Endothelial cell of umbilical vein (primary cell): ENCODE results near the gene KSR1. TPM values are rescaled to one million over a fixed set of nuclear protein-coding genes. Genes with fewer than 3 reads are reported as not detected.
A peak's percentile ranks its signal among the peaks of the same experiment; 100 is the strongest.
"Not testable (repeated sequence)": the region's sequence is repeated elsewhere in the genome, so short reads cannot be mapped to it uniquely, and the experiment has no call there.

Experiments used
- BruUV-seq: library from RNA; stranded (reverse); fragments of 400-500 nt; replicated peaks from 2 replicates; lab custom pipeline; 2021; lab: Mats Ljungman, UMichigan
- CTCF ChIA-PET: fragments of 300-600, 350-600 bp; sonication (Branson Sonifier 250); formaldehyde crosslinking; loops from one replicate; lab custom pipeline; 2021; ENCODE audit warnings: antibody characterized with exemption, inconsistent platforms; lab: Charles Lee
- POLR2A ChIA-PET: fragments of 300-600, 350-600 bp; sonication (Branson Sonifier 250); formaldehyde crosslinking; loops from one replicate; lab custom pipeline; 2021; ENCODE audit warnings: antibody characterized with exemption, inconsistent platforms; lab: Charles Lee
- DNase-seq: peaks from one replicate; pipeline ENCODE4 v3.0.0-alpha.2; 2011; ENCODE audit warnings: low read depth, low spot score
- FAIRE-seq: peaks from 2 replicates; lab custom pipeline; 2011; peaks lifted over from hg19 to GRCh38; lab: Jason Lieb, UNC
- H2AFZ ChIP-seq: 2 replicates; pipeline ENCODE4 v1.6.0; 2012; ENCODE audit warnings: low read depth, low read length, control low read depth, inconsistent platforms
- H3K27ac ChIP-seq: 2 replicates; pipeline ENCODE4 v1.5.1; 2011; ENCODE audit warnings: low read depth, mild to moderate bottlenecking, control low read depth, low read length, moderate library complexity; ENCODE audit not compliant: insufficient read depth
- H3K27me3 ChIP-seq, 2 experiments: 2 replicates each; pipeline versions ENCODE4 v1.6.0 to v1.6.1; 2011; ENCODE audit warnings: low read length in 2 of 2, mixed read lengths in 1 of 2; ENCODE audit not compliant: control insufficient read depth in 2 of 2, insufficient read depth in 2 of 2
- H3K36me3 ChIP-seq, 2 experiments: 2 replicates in 1 of 2; 3 replicates in 1 of 2; pipeline ENCODE4 v1.5.1; 2011; ENCODE audit warnings: low read length in 2 of 2, mild to moderate bottlenecking in 1 of 2, moderate library complexity in 1 of 2; ENCODE audit not compliant: control insufficient read depth in 2 of 2, insufficient read depth in 2 of 2; ENCODE audit errors: extremely low read depth in 1 of 2
- H3K4me1 ChIP-seq: 3 replicates; pipeline ENCODE4 v1.5.1; 2011; ENCODE audit warnings: mild to moderate bottlenecking, low read length; ENCODE audit not compliant: control insufficient read depth, insufficient read depth; ENCODE audit errors: extremely low read depth
- H3K4me2 ChIP-seq: 2 replicates; pipeline ENCODE4 v1.6.1; 2011; ENCODE audit warnings: low read length, control low read depth, mixed read lengths; ENCODE audit not compliant: insufficient read depth
- H3K4me3 ChIP-seq, 3 experiments: fragments of 200-600 bp in 1 of 3; sonication (generic), shearing (Covaris generic) in 1 of 3; replicated peaks in 1 of 3; 2 replicates each; pipeline ENCODE4 v1.5.1; 2011 to 2016; ENCODE audit warnings: control low read depth in 3 of 3, low read length in 3 of 3, mild to moderate bottlenecking in 2 of 3, inconsistent platforms in 1 of 3, low read depth in 1 of 3, moderate library complexity in 1 of 3; ENCODE audit not compliant: insufficient read depth in 1 of 3
- H3K79me2 ChIP-seq: 2 replicates; pipeline ENCODE4 v1.6.0; 2012; ENCODE audit warnings: low read length, inconsistent platforms; ENCODE audit not compliant: control insufficient read depth, insufficient read depth
- H3K9ac ChIP-seq: replicated peaks from 2 replicates; pipeline ENCODE3; 2011; ENCODE audit warnings: low read length, control low read depth; ENCODE audit not compliant: insufficient read depth; ENCODE audit errors: extremely low read depth
- H3K9me1 ChIP-seq: replicated peaks from 3 replicates; pipeline ENCODE4 v1.6.0; 2011; ENCODE audit warnings: mild to moderate bottlenecking, low read length; ENCODE audit not compliant: control insufficient read depth, insufficient read depth; ENCODE audit errors: extremely low read depth
- H3K9me3 ChIP-seq: replicated peaks from 2 replicates; pipeline ENCODE4 v1.5.1; 2012; ENCODE audit warnings: low read length, inconsistent platforms; ENCODE audit not compliant: control insufficient read depth, insufficient read depth
- H4K20me1 ChIP-seq: replicated peaks from 2 replicates; pipeline ENCODE3; 2011; ENCODE audit warnings: mild to moderate bottlenecking, low read length; ENCODE audit not compliant: control insufficient read depth, insufficient read depth; ENCODE audit errors: extremely low read depth
- CTCF ChIP-seq, 2 donors: IDR thresholded peaks; 1 replicate in 1 of 2; 2 replicates in 1 of 2; pipeline ENCODE4 v1.5.1; 2011; ENCODE audit warnings: low read length in 2 of 2, mild to moderate bottlenecking in 2 of 2, moderate library complexity in 2 of 2, control low read depth in 1 of 2, inconsistent platforms in 1 of 2, low read depth in 1 of 2; ENCODE audit not compliant: insufficient read depth in 1 of 2; ENCODE audit errors: extremely low read depth in 1 of 2
- POLR2A ChIP-seq: IDR thresholded peaks from 2 replicates; pipeline ENCODE4 v1.6.1; 2012; ENCODE audit warnings: low read depth, mild to moderate bottlenecking, control low read depth, low read length
- dilution Hi-C: fragments of 300-500 bp; cut with MboI; formaldehyde crosslinking; loops from one replicate; pipeline ENCODE4 v1.15.0; 2019; ENCODE audit warnings: low sequenced_read_pairs; ENCODE audit not compliant: extremely low pct_ligation_motif_present
- intact Hi-C: fragments of 100-400 bp; cut with micrococcal nuclease; formaldehyde crosslinking; loops from one replicate; pipeline ENCODE4 v1.10.0; 2022
- polyA plus RNA-seq, 4 experiments: library from polyadenylated mRNA; depleted of rRNA in 3 of 4; stranded (reverse) in 3 of 4; unstranded in 1 of 4; fragments of >200 nt; gene quantifications; 2 replicates each; pipeline versions ENCODE4 v1.2.1 to v1.2.3, GENCODE V29; 2011 to 2012; ENCODE audit warnings: missing spikeins in 1 of 4
- total RNA-seq: library from RNA; stranded (reverse); gene quantifications from 2 replicates; pipeline ENCODE4 v1.2.3, GENCODE V29; 2021

KSR1 gene
- total and polyA plus RNA-seq, 2 donors (not counting 3 experiments of a cell fraction or from before 2014, with no cell fraction given) = 35.4 to 80.2 TPM

- DNase-seq = peak; percentile 66
- Histone ChIP-seq H2AFZ (no peak overlapping the region), H3K79me2 (no peaks in the 10 kb centered on the region), H4K20me1 (no peaks in the 10 kb centered on the region), H3K9me1 (no peaks in the 10 kb centered on the region), H3K27ac (no peak overlapping the region), H3K4me3 (no peak overlapping the region), H3K4me1 (no peaks in the 10 kb centered on the region), H3K9ac (no peak overlapping the region), H3K27me3 (no peaks in the 10 kb centered on the region), H3K36me3 (no peaks in the 10 kb centered on the region), H3K9me3 (no peaks in the 10 kb centered on the region), H3K4me2 (no peak overlapping the region)
- ChIA-PET POLR2A (no interaction called here), CTCF (interaction anchor here (0.7 to 9.2 kb wide), 20 partner anchors 9 to 238 kb away, joined by 3 to 262 read pairs (median 5); partner anchors contain the start of gene LYRM9)
- TF ChIP-seq POLR2A (no peak), CTCF (IDR thresholded peaks at IDR 0.05; ENCODE audit: extremely low read depth in 1 of 2, insufficient read depth in 1 of 2, low read depth in 1 of 2, low read length in 2 of 2) (peak; percentile 77 to 91)
- peak; percentile 90 for FAIRE-seq
- dilution Hi-C loops (no loop called here), intact Hi-C loops (loop anchor here (1.0 to 5.0 kb wide), 2 partner anchors 101 to 303 kb away; no protein-coding TSS in a partner anchor)
- BruUV-seq = no TSS peak
Measured at GRCh38 chr17:27654654-27655524, 198.6 kb downstream of the KSR1 start.

GRCh38 chr17:27655525-27656111 is 199.4 kb downstream of the KSR1 start:
- BruUV-seq, DNase-seq, H2AFZ ChIP-seq, H3K79me2 ChIP-seq, H3K4me3 ChIP-seq, FAIRE-seq, intact Hi-C loops, POLR2A ChIA-PET, H3K9me3 ChIP-seq, H3K4me2 ChIP-seq, H3K4me1 ChIP-seq, H3K27me3 ChIP-seq, H3K9ac ChIP-seq, H3K27ac ChIP-seq, H4K20me1 ChIP-seq, H3K9me1 ChIP-seq, H3K36me3 ChIP-seq, dilution Hi-C loops: not testable (repeated sequence)
- CTCF ChIA-PET = interaction anchor here (0.7 to 9.2 kb wide), 12 partner anchors 8 to 238 kb away, joined by 3 to 262 read pairs (median 6); partner anchors contain the start of gene LYRM9

- dilution Hi-C loops, DNase-seq, H3K79me2 ChIP-seq, BruUV-seq, POLR2A ChIA-PET, H3K9me1 ChIP-seq, H4K20me1 ChIP-seq, H3K9me3 ChIP-seq, FAIRE-seq, H2AFZ ChIP-seq, H3K27me3 ChIP-seq, H3K4me1 ChIP-seq, H3K4me3 ChIP-seq, H3K4me2 ChIP-seq, intact Hi-C loops, H3K36me3 ChIP-seq, H3K9ac ChIP-seq, H3K27ac ChIP-seq: not testable (repeated sequence)
- CTCF ChIA-PET = interaction anchor here (1.4 to 9.2 kb wide), 3 partner anchors 26 to 224 kb away, joined by 3 to 262 read pairs (median 34); no protein-coding TSS in a partner anchor
Measured at GRCh38 chr17:27656620-27657019, 200.4 kb downstream of the KSR1 start.
